Hepatocyte (in vitro differentiated cells): ENCODE results near the gene C13orf42.

Experiments used
- CTCF ChIP-seq: fragments of 200-600 bp; sonication (generic); IDR thresholded peaks from 2 replicates; pipeline ENCODE4 v1.5.1; 2016; ENCODE audit warnings: antibody characterized with exemption, mild to moderate bottlenecking; ENCODE audit not compliant: poor library complexity
- EZH2 ChIP-seq: fragments of 200-600 bp; sonication (generic); IDR thresholded peaks from 2 replicates; pipeline ENCODE4 v1.6.1; 2016; ENCODE audit warnings: antibody characterized with exemption, mild to moderate bottlenecking, borderline replicate concordance
- EZH2phosphoT487 ChIP-seq: fragments of 200-600 bp; sonication (generic); IDR thresholded peaks from one replicate; pipeline ENCODE4 v1.6.1; 2018; ENCODE audit warnings: antibody characterized with exemption, mild to moderate bottlenecking, low read depth, moderate library complexity; ENCODE audit not compliant: unreplicated experiment, severe bottlenecking

DNA sequence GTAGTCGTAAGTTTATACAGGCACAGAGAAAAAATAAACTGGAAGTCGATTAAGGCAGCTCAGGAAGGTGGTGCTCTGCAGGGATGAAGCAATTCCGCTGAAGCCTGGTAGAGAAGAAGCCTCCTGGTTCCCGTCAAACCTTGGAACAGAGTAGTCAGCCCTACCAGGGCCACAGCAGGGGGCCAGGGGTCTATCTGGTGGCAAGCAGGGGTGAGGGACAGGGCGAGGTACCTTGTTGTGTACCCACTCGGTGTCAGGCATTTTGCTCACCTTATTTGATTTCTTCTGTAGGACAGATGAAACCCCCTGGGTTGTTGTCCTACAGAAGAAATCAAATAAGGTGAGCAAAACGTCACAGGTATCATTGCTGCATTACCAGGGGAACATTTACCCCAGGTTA lies 70.6 kb downstream of the C13orf42 start:
- no peak for TF ChIP-seq CTCF
- TF ChIP-seq EZH2: no peak
- no peak for TF ChIP-seq EZH2phosphoT487
